ENCODE data around the gene DLG1.
A peak's percentile ranks its signal among the peaks of the same experiment; 100 is the strongest.

Gene DLG1

GRCh38 chr3:197019021-197019420 is 279.4 kb downstream of the DLG1 start:
- Histone ChIP-seq H3K9ac (no peak overlapping the region), H3K4me3 (no peak overlapping the region), H3K4me2 (peak overlapping the region; percentile 10; the same call in 1 of the 2 replicates), H3K27ac (no peak overlapping the region), H4K20me1 (peaks cover 13% of the 10 kb centered on the region; the same call in 1 of the 2 replicates), H3K9me3 (no peaks in the 10 kb centered on the region), H3K36me3 (no peaks in the 10 kb centered on the region; the same call in 1 of the 2 replicates), H3K27me3 (no peaks in the 10 kb centered on the region), H3K4me1 (peaks cover 83% of the 10 kb centered on the region)
- TF ChIP-seq Cebpa-rat (IDR thresholded peaks at IDR 0.05): no peak

GRCh38 chr3:197017003-197017402 is 281.4 kb downstream of the DLG1 start:
- 0 out of 2 replicates have a peak, but pooled peaks cover 7% of the 10 kb centered on the region for H4K20me1 ChIP-seq
- H3K4me2 ChIP-seq: peak overlapping the region; percentile 83; the same call in 1 of the 2 replicates
- TF ChIP-seq Cebpa-rat (IDR thresholded peaks at IDR 0.05): no peak
- H3K9ac ChIP-seq: no peak overlapping the region
- H3K9me3 ChIP-seq: no peaks in the 10 kb centered on the region
- peaks cover 87% of the 10 kb centered on the region for H3K4me1 ChIP-seq
- H3K36me3 ChIP-seq: peaks cover 8% of the 10 kb centered on the region
- H3K27me3 ChIP-seq: no peaks in the 10 kb centered on the region
- no peak overlapping the region for H3K4me3 ChIP-seq
- no peak overlapping the region for H3K27ac ChIP-seq

GRCh38 chr3:197015790-197016736 is 282.3 kb downstream of the DLG1 start:
- Histone ChIP-seq H3K27ac (no peak overlapping the region), H3K4me3 (no peak overlapping the region), H3K9ac (no peak overlapping the region), H4K20me1 (0 out of 2 replicates have a peak, but pooled peaks cover 9% of the 10 kb centered on the region), H3K4me1 (peaks cover 87% of the 10 kb centered on the region), H3K36me3 (peaks cover 16% of the 10 kb centered on the region), H3K27me3 (no peaks in the 10 kb centered on the region), H3K4me2 (peak overlapping the region; percentile 83), H3K9me3 (no peaks in the 10 kb centered on the region)
- no peak for TF ChIP-seq Cebpa-rat (IDR thresholded peaks at IDR 0.05)

- peak overlapping the region; percentile 83 for H3K4me2 ChIP-seq
- no peak for TF ChIP-seq Cebpa-rat (IDR thresholded peaks at IDR 0.05)
- peaks cover 16% of the 10 kb centered on the region for H3K36me3 ChIP-seq
- no peaks in the 10 kb centered on the region for H3K9me3 ChIP-seq
- no peaks in the 10 kb centered on the region for H3K27me3 ChIP-seq
- no peak overlapping the region for H3K4me3 ChIP-seq
- 0 out of 2 replicates have a peak, but pooled peaks cover 15% of the 10 kb centered on the region for H4K20me1 ChIP-seq
- no peak overlapping the region for H3K9ac ChIP-seq
- no peak overlapping the region for H3K27ac ChIP-seq
- peaks cover 87% of the 10 kb centered on the region for H3K4me1 ChIP-seq
Measured at GRCh38 chr3:197014942-197015575, 283.4 kb downstream of the DLG1 start.

GRCh38 chr3:197014024-197014423 is 284.4 kb downstream of the DLG1 start:
- Histone ChIP-seq H3K9ac (no peak overlapping the region), H4K20me1 (0 out of 2 replicates have a peak, but pooled peaks cover 15% of the 10 kb centered on the region), H3K27ac (no peak overlapping the region), H3K27me3 (no peaks in the 10 kb centered on the region), H3K4me2 (peak overlapping the region; percentile 85), H3K9me3 (no peaks in the 10 kb centered on the region), H3K4me1 (peaks cover 87% of the 10 kb centered on the region), H3K4me3 (no peak overlapping the region), H3K36me3 (peaks cover 20% of the 10 kb centered on the region)
- no peak for TF ChIP-seq Cebpa-rat (IDR thresholded peaks at IDR 0.05)

- Histone ChIP-seq H3K27me3 (no peaks in the 10 kb centered on the region), H4K20me1 (0 out of 2 replicates have a peak, but pooled peaks cover 15% of the 10 kb centered on the region), H3K27ac (no peak overlapping the region), H3K9ac (no peak overlapping the region), H3K36me3 (peaks cover 31% of the 10 kb centered on the region), H3K4me3 (no peak overlapping the region), H3K4me1 (peaks cover 96% of the 10 kb centered on the region), H3K9me3 (no peaks in the 10 kb centered on the region), H3K4me2 (peak overlapping the region; percentile 85)
- no peak for TF ChIP-seq Cebpa-rat (IDR thresholded peaks at IDR 0.05)
Measured at GRCh38 chr3:197012540-197012883, 285.9 kb downstream of the DLG1 start.

- Histone ChIP-seq H3K4me1 (peaks cover 93% of the 10 kb centered on the region), H3K4me2 (peak overlapping the region; percentile 85), H3K27me3 (no peaks in the 10 kb centered on the region), H3K9me3 (no peaks in the 10 kb centered on the region), H4K20me1 (0 out of 2 replicates have a peak, but pooled peaks cover 15% of the 10 kb centered on the region), H3K36me3 (peaks cover 33% of the 10 kb centered on the region), H3K4me3 (no peak overlapping the region), H3K9ac (0 out of 2 replicates have a peak overlapping the region, but pooled peaks have one; percentile 14), H3K27ac (no peak overlapping the region)
- no peak for TF ChIP-seq Cebpa-rat (IDR thresholded peaks at IDR 0.05)
Measured at GRCh38 chr3:197011780-197012539, 286.5 kb downstream of the DLG1 start.

- peak overlapping the region; percentile 85 for H3K4me2 ChIP-seq
- 0 out of 2 replicates have a peak, but pooled peaks cover 15% of the 10 kb centered on the region for H4K20me1 ChIP-seq
- peaks cover 91% of the 10 kb centered on the region for H3K4me1 ChIP-seq
- no peaks in the 10 kb centered on the region for H3K27me3 ChIP-seq
- H3K36me3 ChIP-seq: peaks cover 42% of the 10 kb centered on the region
- peak overlapping the region; percentile 49; the same call in 1 of the 2 replicates for H3K9ac ChIP-seq
- no peak for TF ChIP-seq Cebpa-rat (IDR thresholded peaks at IDR 0.05)
- H3K9me3 ChIP-seq: no peaks in the 10 kb centered on the region
- peak overlapping the region; percentile 46; the same call in 1 of the 2 replicates for H3K27ac ChIP-seq
- H3K4me3 ChIP-seq: peak overlapping the region; percentile 4; the same call in 1 of the 2 replicates
Measured at GRCh38 chr3:197010556-197011351, 287.7 kb downstream of the DLG1 start.

Measured in BLaER1 (cell line).